NK-92 treated with Interleukin-12 subunit alpha and Interleukin-12 subunit beta, amount 100 ng/mL, for 24 hours (cell line): Measurements from ENCODE around the gene MYADML2.

Experiments
- DNase-seq: peaks from one replicate; lab custom pipeline; 2025; lab: John Stamatoyannopoulos, UW

The MYADML2 gene

DNA sequence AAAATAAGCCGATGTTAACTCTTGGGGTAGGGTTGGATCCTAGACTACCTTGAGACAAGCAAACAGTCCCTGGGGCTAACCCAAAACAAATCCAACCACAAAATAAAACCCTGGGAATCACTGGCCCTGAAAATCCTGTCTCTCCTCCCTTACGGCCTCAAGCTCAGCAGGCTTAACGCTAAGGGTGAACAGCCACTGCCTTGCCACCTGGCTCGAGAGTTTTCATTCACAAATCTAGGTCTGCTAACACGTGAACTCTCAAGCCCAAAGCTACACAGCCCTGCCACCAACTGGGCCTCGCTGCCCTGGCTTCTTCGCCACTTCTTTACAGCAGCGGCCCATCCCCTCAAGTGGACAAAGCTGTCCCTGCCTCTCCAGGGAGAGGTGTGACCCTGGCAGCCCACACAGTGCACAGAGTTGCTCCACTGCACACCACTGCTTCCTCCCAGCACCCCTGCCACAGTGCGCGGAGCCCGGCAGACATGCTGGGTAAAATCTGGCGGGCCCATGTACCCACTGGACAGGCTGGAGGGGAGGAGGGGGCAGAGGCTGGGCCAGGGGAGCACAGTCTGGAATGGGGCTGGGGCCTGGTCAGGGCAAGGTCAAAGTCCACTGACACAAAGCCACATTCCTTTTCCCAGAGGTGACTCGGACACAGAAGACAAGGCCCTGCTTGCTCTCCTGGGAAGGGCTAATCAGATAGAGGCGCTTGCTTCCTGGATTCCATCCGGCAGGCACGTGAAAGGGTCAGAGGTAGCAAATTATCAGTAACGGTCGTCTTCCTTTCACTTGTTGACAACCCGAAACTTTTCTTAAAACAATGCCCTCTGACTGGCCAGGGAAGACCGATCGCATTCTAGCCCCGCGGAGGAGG lies 36.8 kb downstream of the MYADML2 start:
- DNase-seq = no peak

- DNase-seq = no peak
Observed at GRCh38 chr17:81909231-81909630, 37.8 kb downstream of the MYADML2 start.

DNA sequence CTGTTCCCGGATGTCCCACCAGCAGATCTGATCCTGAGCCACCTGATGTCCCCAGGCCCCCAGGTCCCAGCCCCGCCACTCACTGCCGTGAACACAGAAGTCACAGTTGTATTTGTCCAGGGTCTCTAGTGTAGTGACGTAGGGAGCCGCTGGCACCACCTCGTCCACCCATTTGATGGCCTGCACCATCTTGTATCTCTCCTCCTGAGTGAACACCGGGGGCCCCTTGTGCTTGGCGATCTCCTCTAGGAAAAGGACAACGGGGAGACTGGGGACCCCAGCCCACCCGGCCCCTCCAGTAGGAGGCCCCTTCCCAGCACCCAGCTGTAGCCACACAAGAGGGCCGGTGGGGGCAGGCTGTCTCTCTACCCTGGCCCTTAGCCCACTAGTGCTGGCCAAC lies 38.2 kb downstream of the MYADML2 start:
- no peak for DNase-seq

GRCh38 chr17:81907219-81908145 lies 39.6 kb downstream of the MYADML2 start:
- DNase-seq = no peak

DNA sequence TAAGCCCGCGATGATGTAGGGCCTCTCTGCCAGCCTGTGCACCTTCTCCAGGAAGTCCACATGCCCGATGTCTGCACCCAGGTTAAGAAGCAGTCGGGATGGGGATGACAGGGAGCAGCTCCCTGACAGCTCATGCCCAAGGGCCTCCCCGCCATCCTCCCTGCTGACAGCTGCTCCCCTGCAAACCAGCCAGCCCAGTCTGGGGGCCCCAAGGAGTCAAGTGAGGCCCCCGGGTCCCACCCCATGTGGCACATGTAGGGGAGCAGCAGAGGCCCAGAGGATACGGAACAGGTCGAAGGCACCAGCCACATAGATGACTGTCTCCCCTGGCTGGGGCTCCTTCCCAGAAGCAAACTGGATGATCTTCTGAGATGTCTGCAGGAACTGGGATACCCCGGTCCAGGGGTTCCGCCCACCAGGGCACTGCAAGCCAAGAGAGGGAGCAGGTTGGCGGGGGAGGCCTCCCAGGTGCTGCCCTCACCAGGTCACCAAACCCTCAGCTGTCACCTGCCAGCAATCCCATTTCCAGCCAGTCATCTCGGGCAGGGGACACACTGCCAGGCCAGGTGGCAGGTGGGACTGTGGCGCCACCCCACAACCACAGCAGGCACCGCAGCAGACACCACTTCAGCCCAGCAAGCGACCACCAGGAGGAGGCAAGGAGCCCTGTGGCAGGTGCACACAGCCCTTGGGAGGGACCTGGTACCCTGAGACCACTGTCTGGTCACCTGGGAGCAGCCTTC lies 40.4 kb downstream of the MYADML2 start:
- no peak for DNase-seq

GRCh38 chr17:81905993-81906392 lies 41.0 kb downstream of the MYADML2 start:
- DNase-seq = no peak

- no peak for DNase-seq
Observed at GRCh38 chr17:81905424-81905875, 41.6 kb downstream of the MYADML2 start.

DNA sequence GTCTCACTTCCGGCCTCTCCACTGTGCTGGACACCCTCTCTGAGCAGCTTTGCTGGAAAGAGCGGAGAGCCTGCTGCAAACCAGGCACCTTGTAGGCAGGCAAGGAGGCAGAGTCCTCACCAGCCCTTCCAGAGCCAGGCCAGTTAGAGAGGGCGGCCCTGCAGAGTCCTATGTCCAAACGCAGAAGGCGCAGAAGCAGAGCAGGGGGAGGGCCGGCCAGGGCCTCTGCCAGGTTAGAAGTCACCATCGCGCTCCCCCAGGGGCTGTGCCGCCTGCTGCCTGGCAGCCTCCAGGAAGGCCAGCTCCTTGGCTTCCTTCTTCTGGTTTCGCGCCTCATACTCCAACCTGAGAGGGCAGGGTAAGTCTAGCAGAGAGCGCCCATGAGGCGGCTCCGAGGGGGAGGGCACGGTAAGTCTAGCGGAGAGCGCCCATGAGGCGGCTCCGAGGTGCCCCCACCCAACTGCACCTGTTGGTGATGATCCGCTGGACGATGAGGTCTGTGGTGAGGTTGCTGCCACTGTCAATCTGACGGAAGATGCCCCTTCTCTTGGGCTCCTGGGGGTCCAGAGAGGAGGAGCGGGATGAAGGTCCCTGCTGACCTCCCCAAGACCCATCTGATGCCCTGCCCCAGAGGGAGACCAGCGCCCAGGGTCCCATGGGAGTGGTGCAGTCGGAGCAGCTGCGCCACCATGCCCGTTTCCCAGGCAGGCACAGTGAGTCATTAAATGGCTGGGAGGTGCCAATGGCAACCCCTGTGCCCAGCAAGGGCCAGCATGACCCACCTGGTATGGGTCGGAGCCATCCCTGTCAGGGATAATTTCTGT lies 42.2 kb downstream of the MYADML2 start:
- no peak for DNase-seq

GRCh38 chr17:81903896-81904599 lies 43.0 kb downstream of the MYADML2 start:
- DNase-seq = no peak

DNA sequence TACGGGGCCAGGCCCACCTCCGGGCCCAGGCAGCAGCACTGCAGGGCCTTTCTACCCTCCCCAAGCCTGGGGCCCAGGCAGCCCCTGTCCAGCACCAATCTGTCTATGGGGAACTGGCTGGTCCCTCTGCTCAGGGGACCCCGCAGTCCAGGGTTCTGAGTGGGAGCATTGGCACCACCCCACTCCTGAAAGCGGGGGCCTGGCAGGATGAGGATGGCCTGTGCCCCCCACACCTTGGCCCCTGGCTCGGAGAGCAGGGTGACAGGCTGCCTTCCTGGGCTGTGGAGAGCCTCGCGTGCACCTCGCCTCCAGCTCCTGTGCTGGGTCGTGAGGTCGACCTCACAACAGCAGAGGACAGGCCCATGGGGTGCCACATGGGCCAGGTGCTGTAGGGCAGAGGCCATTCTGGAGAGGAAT lies 43.6 kb downstream of the MYADML2 start:
- DNase-seq = no peak

GRCh38 chr17:81902653-81903414 lies 44.2 kb downstream of the MYADML2 start:
- no peak for DNase-seq

DNA sequence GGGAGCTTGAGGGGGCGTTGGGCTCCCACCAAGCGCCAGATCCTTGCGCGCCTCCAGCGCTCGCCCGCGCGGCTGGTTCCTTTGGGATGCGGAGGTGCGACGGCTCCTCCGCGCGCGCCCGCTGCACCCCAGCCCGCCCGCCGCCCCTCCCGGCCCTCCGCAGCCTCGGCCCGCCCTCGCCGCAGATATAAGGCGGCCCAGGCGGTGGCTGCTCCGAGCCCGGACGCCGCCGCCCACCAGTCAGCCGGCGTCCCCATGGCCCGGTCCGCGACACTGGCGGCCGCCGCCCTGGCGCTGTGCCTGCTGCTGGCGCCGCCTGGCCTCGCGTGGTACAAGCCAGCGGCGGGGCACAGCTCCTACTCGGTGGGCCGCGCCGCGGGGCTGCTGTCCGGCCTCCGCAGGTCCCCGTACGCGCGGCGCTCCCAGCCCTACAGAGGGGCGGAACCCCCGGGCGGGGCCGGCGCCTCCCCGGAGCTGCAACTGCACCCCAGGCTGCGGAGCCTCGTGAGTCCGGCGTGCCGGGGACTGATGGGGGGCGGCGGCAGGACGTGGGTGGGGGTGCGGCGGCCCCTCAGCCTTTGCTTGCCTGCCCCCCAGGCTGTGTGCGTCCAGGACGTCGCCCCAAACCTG lies 44.9 kb downstream of the MYADML2 start, which contains the start of gene NPB:
TSS of gene NPB (plus strand) at position 216 of the 630 bp plus-strand sequence. CDS start at position 256, 40 bp downstream.
- no peak for DNase-seq

DNA sequence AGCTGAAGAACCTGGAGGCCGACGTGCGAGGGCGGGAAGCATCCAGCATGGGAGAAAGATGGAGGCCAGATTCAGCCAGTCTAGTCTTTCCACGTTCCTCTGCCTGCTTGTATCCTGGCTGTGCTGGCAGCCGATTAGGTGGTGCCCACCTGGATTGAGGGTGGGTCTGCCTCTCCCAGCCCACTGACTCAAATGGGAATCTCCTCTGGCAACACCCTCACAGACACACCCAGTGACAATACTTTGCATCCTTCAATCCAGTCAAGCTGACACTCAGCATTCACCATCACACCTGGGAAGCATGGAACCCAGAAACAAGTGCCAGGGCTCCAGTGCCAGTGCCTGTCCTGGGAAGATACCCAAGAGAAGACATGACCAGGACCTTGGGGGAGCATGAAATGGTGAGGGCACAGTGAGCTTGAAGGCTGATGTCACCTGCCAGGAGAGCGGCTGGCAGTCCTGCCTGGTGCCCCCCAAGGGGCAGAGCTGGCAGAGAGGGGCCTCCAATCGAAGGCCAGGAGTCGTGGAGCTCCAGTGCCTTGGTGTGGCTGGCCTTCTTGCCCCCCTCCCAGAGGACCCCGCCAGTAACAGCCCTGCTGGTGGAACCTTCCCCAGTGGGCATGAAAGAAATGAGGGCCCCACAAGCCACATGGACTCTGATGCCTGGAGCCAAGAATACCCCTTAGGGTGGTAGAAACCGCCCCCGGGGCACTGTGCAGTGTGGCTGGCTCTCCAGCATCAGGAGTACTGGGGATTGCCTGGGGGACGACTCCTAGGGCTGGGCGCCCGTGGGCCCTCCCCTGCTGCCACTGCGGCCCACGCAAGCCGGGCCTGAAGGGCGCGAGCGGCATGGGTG lies 45.6 kb downstream of the MYADML2 start:
- DNase-seq = no peak

- no peak for DNase-seq
Observed at GRCh38 chr17:81900181-81900820, 46.7 kb downstream of the MYADML2 start.

- no peak for DNase-seq
Observed at GRCh38 chr17:81899514-81900166, 47.4 kb downstream of the MYADML2 start.

- DNase-seq = no peak
Observed at GRCh38 chr17:81898885-81899284, 48.1 kb downstream of the MYADML2 start.
